OCI-LY1 (cell line): ENCODE results near the gene PRKCB.

Source experiments
- H2AFZ ChIP-seq: fragments of 200-600 bp; sonication (generic), shearing (Covaris generic); 2 replicates; pipeline ENCODE4 v1.6.0; 2014; ENCODE audit warnings: antibody characterized with exemption, mild to moderate bottlenecking, low read length
- H3F3A ChIP-seq: fragments of 200-600 bp; sonication (generic), shearing (Covaris generic); 2 replicates; pipeline ENCODE4 v1.6.0; 2014; ENCODE audit warnings: mild to moderate bottlenecking, antibody characterized with exemption, low read length, moderate library complexity; ENCODE audit not compliant: insufficient read depth
- H3K27ac ChIP-seq: fragments of 200-600 bp; sonication (generic); 2 replicates; pipeline ENCODE4 v1.5.1; 2014; ENCODE audit warnings: low read length, mixed run types, mild to moderate bottlenecking, low read depth; ENCODE audit not compliant: poor library complexity, severe bottlenecking
- H3K27me3 ChIP-seq: fragments of 200-600 bp; sonication (generic); 2 replicates; pipeline ENCODE4 v1.6.0; 2014; ENCODE audit warnings: antibody characterized with exemption, mild to moderate bottlenecking, low read length, moderate library complexity; ENCODE audit not compliant: insufficient read depth
- H3K36me3 ChIP-seq: fragments of 200-600 bp; sonication (generic); 2 replicates; pipeline ENCODE4 v1.6.1; 2014; ENCODE audit warnings: mild to moderate bottlenecking, antibody characterized with exemption, low read length, moderate library complexity, mixed read lengths; ENCODE audit not compliant: insufficient read depth
- H3K4me1 ChIP-seq: fragments of 200-600 bp; sonication (generic); 2 replicates; pipeline ENCODE4 v1.5.1; 2014; ENCODE audit warnings: mild to moderate bottlenecking, low read length, moderate library complexity; ENCODE audit not compliant: insufficient read depth, severe bottlenecking
- H3K4me2 ChIP-seq: fragments of 200-600 bp; sonication (generic), shearing (Covaris generic); 2 replicates; pipeline ENCODE4 v1.6.1; 2014; ENCODE audit warnings: low read length
- H3K4me3 ChIP-seq: fragments of 200-600 bp; sonication (generic); 2 replicates; pipeline ENCODE4 v1.5.1; 2014; ENCODE audit warnings: low read length, low read depth, mild to moderate bottlenecking, mixed read lengths; ENCODE audit not compliant: poor library complexity, severe bottlenecking
- H3K79me2 ChIP-seq: fragments of 200-600 bp; shearing (Covaris generic); 2 replicates; pipeline ENCODE4 v1.6.1; 2016; ENCODE audit warnings: mixed run types, low read length, mixed read lengths; ENCODE audit not compliant: insufficient read depth
- H3K9ac ChIP-seq: fragments of 200-600 bp; sonication (generic), shearing (Covaris generic); 2 replicates; pipeline ENCODE4 v1.6.1; 2014; ENCODE audit warnings: mild to moderate bottlenecking, low read length, mixed read lengths
- H3K9me2 ChIP-seq: fragments of 200-600 bp; sonication (generic), shearing (Covaris generic); 2 replicates; pipeline ENCODE4 v1.6.1; 2014; ENCODE audit warnings: low read depth, mild to moderate bottlenecking, low read length, mixed read lengths
- H3K9me3 ChIP-seq: fragments of 200-600 bp; shearing (Covaris generic); 2 replicates; pipeline ENCODE4 v1.6.1; 2014; ENCODE audit warnings: low read length, mixed read lengths
- H4K20me1 ChIP-seq: fragments of 200-600 bp; sonication (generic), shearing (Covaris generic); 2 replicates; pipeline ENCODE4 v1.6.0; 2016; ENCODE audit warnings: mild to moderate bottlenecking, low read length; ENCODE audit not compliant: insufficient read depth
- EZH2 ChIP-seq: fragments of 200-600 bp; sonication (generic), shearing (Covaris generic); IDR thresholded peaks from 2 replicates; pipeline ENCODE4 v1.8.0; 2017; ENCODE audit warnings: borderline replicate concordance, mixed run types, mild to moderate bottlenecking, antibody characterized with exemption, low read length, moderate library complexity, mixed read lengths
- TF ChIP-seq, protein P1 (sequence below): fragments of 200-600 bp; sonication (generic), shearing (Covaris generic); IDR thresholded peaks from 2 replicates; pipeline ENCODE4 v1.5.1; 2017; ENCODE audit warnings: mild to moderate bottlenecking, antibody characterized with exemption, low read length, moderate library complexity, mixed read lengths

PRKCB gene

DNA sequence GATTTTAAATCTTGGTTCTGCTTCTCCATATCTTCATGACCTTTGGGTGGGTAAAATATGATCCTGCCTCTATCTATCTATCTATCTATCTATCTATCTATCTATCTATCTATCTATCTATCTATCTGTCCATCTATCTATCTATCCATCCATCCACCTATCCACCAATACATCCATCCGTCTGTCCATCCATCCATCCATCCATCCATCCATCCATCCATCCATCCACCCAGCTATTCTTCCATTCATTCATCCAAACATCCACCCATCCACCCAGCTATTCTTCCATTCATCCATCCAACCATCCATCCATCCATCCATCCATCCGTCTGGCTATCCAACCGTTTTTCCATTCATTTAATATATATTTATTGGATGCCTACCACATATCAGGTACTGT is 11.5 kb downstream of the PRKCB start:
- Histone ChIP-seq H3K4me1 (peaks cover 11% of the 10 kb centered on the region), H3K27me3 (no peaks in the 10 kb centered on the region; the same call in 1 of the 2 replicates), H3K36me3 (no peaks in the 10 kb centered on the region; the same call in 1 of the 2 replicates), H3K27ac (no peak overlapping the region), H3F3A (no peaks in the 10 kb centered on the region), H3K9me2 (no peaks in the 10 kb centered on the region), H3K4me2 (no peak overlapping the region), H3K79me2 (no peaks in the 10 kb centered on the region), H3K9ac (no peak overlapping the region), H3K4me3 (no peak overlapping the region), H3K9me3 (peaks cover 9% of the 10 kb centered on the region), H2AFZ (no peak overlapping the region), H4K20me1 (no peaks in the 10 kb centered on the region)
- TF ChIP-seq EZH2 = no peak
- TF ChIP-seq, protein P1, sequence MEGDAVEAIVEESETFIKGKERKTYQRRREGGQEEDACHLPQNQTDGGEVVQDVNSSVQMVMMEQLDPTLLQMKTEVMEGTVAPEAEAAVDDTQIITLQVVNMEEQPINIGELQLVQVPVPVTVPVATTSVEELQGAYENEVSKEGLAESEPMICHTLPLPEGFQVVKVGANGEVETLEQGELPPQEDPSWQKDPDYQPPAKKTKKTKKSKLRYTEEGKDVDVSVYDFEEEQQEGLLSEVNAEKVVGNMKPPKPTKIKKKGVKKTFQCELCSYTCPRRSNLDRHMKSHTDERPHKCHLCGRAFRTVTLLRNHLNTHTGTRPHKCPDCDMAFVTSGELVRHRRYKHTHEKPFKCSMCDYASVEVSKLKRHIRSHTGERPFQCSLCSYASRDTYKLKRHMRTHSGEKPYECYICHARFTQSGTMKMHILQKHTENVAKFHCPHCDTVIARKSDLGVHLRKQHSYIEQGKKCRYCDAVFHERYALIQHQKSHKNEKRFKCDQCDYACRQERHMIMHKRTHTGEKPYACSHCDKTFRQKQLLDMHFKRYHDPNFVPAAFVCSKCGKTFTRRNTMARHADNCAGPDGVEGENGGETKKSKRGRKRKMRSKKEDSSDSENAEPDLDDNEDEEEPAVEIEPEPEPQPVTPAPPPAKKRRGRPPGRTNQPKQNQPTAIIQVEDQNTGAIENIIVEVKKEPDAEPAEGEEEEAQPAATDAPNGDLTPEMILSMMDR = no peak

DNA sequence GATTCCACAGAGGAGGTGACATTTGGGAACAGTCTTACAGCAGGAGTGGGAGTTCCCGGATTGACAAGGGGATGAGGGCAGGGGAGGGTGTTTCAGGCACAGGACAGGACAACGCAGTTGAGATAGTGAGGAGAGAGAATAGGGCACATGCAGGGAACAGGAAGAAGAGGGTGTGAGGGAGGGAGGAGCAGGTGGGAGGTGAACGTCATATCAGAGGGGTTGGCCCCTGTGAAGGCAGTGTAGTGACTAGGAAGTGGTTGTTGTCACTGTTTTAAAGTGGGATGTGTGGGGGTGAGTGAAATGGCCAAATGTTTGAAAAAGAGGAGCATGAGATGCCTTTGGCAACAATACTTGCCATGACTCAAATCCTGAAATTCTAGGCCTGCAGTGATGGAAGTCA is 12.2 kb downstream of the PRKCB start:
- Histone ChIP-seq H2AFZ (no peak overlapping the region), H3K4me2 (no peak overlapping the region), H3K4me1 (peaks cover 7% of the 10 kb centered on the region), H3K9ac (no peak overlapping the region), H3K27ac (no peak overlapping the region), H3K27me3 (no peaks in the 10 kb centered on the region; the same call in 1 of the 2 replicates), H3K36me3 (no peaks in the 10 kb centered on the region; the same call in 1 of the 2 replicates), H3K9me2 (no peaks in the 10 kb centered on the region), H3K79me2 (no peaks in the 10 kb centered on the region), H4K20me1 (no peaks in the 10 kb centered on the region), H3K9me3 (peaks cover 10% of the 10 kb centered on the region), H3K4me3 (no peak overlapping the region), H3F3A (no peaks in the 10 kb centered on the region)
- TF ChIP-seq, protein P1 = no peak
- TF ChIP-seq EZH2 = no peak

DNA sequence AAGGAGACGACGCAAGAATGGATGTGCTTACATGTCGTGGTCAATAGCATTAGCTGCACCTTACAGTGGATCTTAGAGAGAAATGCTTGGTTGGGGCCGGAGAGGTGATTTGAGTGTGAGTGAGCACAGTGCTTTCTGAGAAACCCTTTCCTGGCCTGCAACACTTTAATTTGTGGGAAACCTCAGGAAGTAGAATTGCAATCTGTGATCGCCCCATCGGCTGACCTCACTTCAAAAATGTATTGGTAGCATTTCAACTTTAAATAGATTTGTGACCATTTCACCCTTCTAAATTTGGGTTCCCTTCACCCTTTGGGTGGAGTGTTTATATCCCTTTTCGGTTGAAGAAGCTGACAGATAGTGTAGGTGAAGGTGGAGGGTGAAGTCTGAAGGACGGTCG is 13.2 kb downstream of the PRKCB start:
- Histone ChIP-seq H3K9me3 (peaks cover 10% of the 10 kb centered on the region), H3K79me2 (no peaks in the 10 kb centered on the region), H3K27ac (no peak overlapping the region)

More for the DNA sequence above, 13.2 kb downstream of the PRKCB start:
- H3K9ac ChIP-seq = no peak overlapping the region
- no peaks in the 10 kb centered on the region for H4K20me1 ChIP-seq
- H3K4me3 ChIP-seq = no peak overlapping the region
- no peak overlapping the region for H2AFZ ChIP-seq
- no peaks in the 10 kb centered on the region; the same call in 1 of the 2 replicates for H3K27me3 ChIP-seq
- H3F3A ChIP-seq = no peaks in the 10 kb centered on the region
- no peak for TF ChIP-seq EZH2
- TF ChIP-seq, protein P1 = no peak
- no peaks in the 10 kb centered on the region for H3K9me2 ChIP-seq
- no peaks in the 10 kb centered on the region; the same call in 1 of the 2 replicates for H3K36me3 ChIP-seq
- no peak overlapping the region for H3K4me2 ChIP-seq
- H3K4me1 ChIP-seq = no peaks in the 10 kb centered on the region
